Epidermal melanocyte (primary cell): Measurements from ENCODE around the gene KRT35.

Experiments used
- DNase-seq: peaks from one replicate; pipeline ENCODE4 v3.0.0; 2011; ENCODE audit warnings: low spot score; ENCODE audit not compliant: insufficient read length

The KRT35 gene

GRCh38 chr17:41512546-41513167 is 31.7 kb upstream of the KRT35 start:
- no peak for DNase-seq

GRCh38 chr17:41511716-41512115 is 30.8 kb upstream of the KRT35 start:
- DNase-seq: no peak

- DNase-seq: no peak
These were observed 30.2 kb upstream of the KRT35 start for GRCh38 chr17:41511116-41511515.

- DNase-seq: no peak
These were observed 29.5 kb upstream of the KRT35 start for GRCh38 chr17:41510251-41511065.

- no peak for DNase-seq
These were observed 26.4 kb upstream of the KRT35 start for GRCh38 chr17:41507315-41507880.

GRCh38 chr17:41505809-41506767 is 25.1 kb upstream of the KRT35 start:
- DNase-seq: no peak

GRCh38 chr17:41505007-41505808 is 24.3 kb upstream of the KRT35 start, which contains the start of gene KRT13:
KRT13 (minus strand) TSS chr17:41505612; CDS start chr17:41505550, 62 bp downstream.
- no peak for DNase-seq

- no peak for DNase-seq
These were observed 23.5 kb upstream of the KRT35 start for GRCh38 chr17:41504246-41504977.

- no peak for DNase-seq
These were observed 22.3 kb upstream of the KRT35 start for GRCh38 chr17:41503202-41503601.

GRCh38 chr17:41500131-41500911 is 19.4 kb upstream of the KRT35 start:
- DNase-seq: no peak

GRCh38 chr17:41499714-41500113 is 18.8 kb upstream of the KRT35 start:
- DNase-seq: no peak

GRCh38 chr17:41498276-41498675 is 17.3 kb upstream of the KRT35 start:
- DNase-seq: no peak

GRCh38 chr17:41496803-41497484 is 16.0 kb upstream of the KRT35 start:
- DNase-seq: no peak

GRCh38 chr17:41494524-41494923 is 13.6 kb upstream of the KRT35 start:
- DNase-seq: no peak

- DNase-seq: no peak
These were observed 11.8 kb upstream of the KRT35 start for GRCh38 chr17:41492771-41493170.

- no peak for DNase-seq
These were observed 11.4 kb upstream of the KRT35 start for GRCh38 chr17:41492351-41492750.

GRCh38 chr17:41491476-41491875 is 10.5 kb upstream of the KRT35 start:
- DNase-seq: no peak
